GM21390 (cell line): Measurements from ENCODE around the gene NKD1.

Experiments
- ATAC-seq: cut with Tn5 transposase; IDR thresholded peaks from one replicate; pipeline ENCODE4 v1.9.1; 2021; ENCODE audit not compliant: unreplicated experiment

Gene NKD1

GRCh38 chr16:50598256-50598894 is 50.2 kb downstream of the NKD1 start:
- ATAC-seq, result no peak

GRCh38 chr16:50598936-50599361 is 50.8 kb downstream of the NKD1 start:
- ATAC-seq, result no peak

- no peak for ATAC-seq
These were observed 51.3 kb downstream of the NKD1 start for GRCh38 chr16:50599494-50599893.

GRCh38 chr16:50600582-50601283 is 52.5 kb downstream of the NKD1 start:
- ATAC-seq, result no peak

GRCh38 chr16:50601341-50601740 is 53.1 kb downstream of the NKD1 start:
- no peak for ATAC-seq

- no peak for ATAC-seq
These were observed 53.9 kb downstream of the NKD1 start for GRCh38 chr16:50602126-50602525.

- no peak for ATAC-seq
These were observed 54.5 kb downstream of the NKD1 start for GRCh38 chr16:50602531-50603205.

GRCh38 chr16:50603206-50604064 is 55.2 kb downstream of the NKD1 start:
- ATAC-seq, result no peak

- no peak for ATAC-seq
These were observed 55.8 kb downstream of the NKD1 start for GRCh38 chr16:50604065-50604418.

- ATAC-seq, result no peak
These were observed 56.4 kb downstream of the NKD1 start for GRCh38 chr16:50604610-50605009.

- ATAC-seq, result no peak
These were observed 57.7 kb downstream of the NKD1 start for GRCh38 chr16:50605733-50606430.

- no peak for ATAC-seq
These were observed 58.3 kb downstream of the NKD1 start for GRCh38 chr16:50606431-50607050.

GRCh38 chr16:50607051-50607431 is 58.8 kb downstream of the NKD1 start:
- no peak for ATAC-seq

GRCh38 chr16:50607447-50607846 is 59.3 kb downstream of the NKD1 start:
- ATAC-seq, result no peak

GRCh38 chr16:50607970-50608557 is 59.9 kb downstream of the NKD1 start:
- no peak for ATAC-seq

GRCh38 chr16:50609049-50609448 is 60.9 kb downstream of the NKD1 start:
- no peak for ATAC-seq

- ATAC-seq, result no peak
These were observed 61.3 kb downstream of the NKD1 start for GRCh38 chr16:50609471-50609870.

GRCh38 chr16:50610331-50611262 is 62.4 kb downstream of the NKD1 start:
- no peak for ATAC-seq
